ACC112 (cell line): Measurements from ENCODE around the gene VEZF1.
"Not testable (repeated sequence)": the region's sequence is repeated elsewhere in the genome, so short reads cannot be mapped to it uniquely, and the experiment has no call there.

ENCODE experiments used
- H2AFZ ChIP-seq: fragments of 200-600 bp; sonication (generic); one replicate; pipeline ENCODE4 v1.6.0; 2017; ENCODE audit warnings: antibody characterized with exemption, low read length; ENCODE audit not compliant: unreplicated experiment
- H3K27ac ChIP-seq: fragments of 200-600 bp; sonication (generic); 2 replicates; pipeline ENCODE4 v1.5.1; 2014; ENCODE audit warnings: low read depth, mild to moderate bottlenecking, antibody characterized with exemption, low read length, moderate library complexity
- H3K27me3 ChIP-seq: fragments of 200-600 bp; sonication (generic); 2 replicates; pipeline ENCODE4 v1.6.1; 2014; ENCODE audit warnings: mild to moderate bottlenecking, antibody characterized with exemption, low read length, moderate library complexity, mixed read lengths; ENCODE audit not compliant: insufficient read depth
- H3K36me3 ChIP-seq: fragments of 200-600 bp; sonication (generic); 2 replicates; pipeline ENCODE4 v1.6.1; 2016; ENCODE audit warnings: mild to moderate bottlenecking, antibody characterized with exemption, low read length, moderate library complexity, mixed read lengths; ENCODE audit not compliant: insufficient read depth
- H3K4me1 ChIP-seq: fragments of 200-600 bp; sonication (generic); one replicate; pipeline ENCODE4 v1.6.1; 2016; ENCODE audit warnings: low read length, mixed read lengths; ENCODE audit not compliant: insufficient read depth, unreplicated experiment, control insufficient read depth
- H3K4me3 ChIP-seq: fragments of 200-600 bp; sonication (generic); 2 replicates; pipeline ENCODE4 v1.5.1; 2014; ENCODE audit warnings: mild to moderate bottlenecking, low read depth, low read length
- H3K79me2 ChIP-seq: fragments of 200-600 bp; sonication (generic); one replicate; pipeline ENCODE4 v1.6.0; 2016; ENCODE audit warnings: low read length; ENCODE audit not compliant: control insufficient read depth, unreplicated experiment, insufficient read depth

Gene VEZF1

DNA sequence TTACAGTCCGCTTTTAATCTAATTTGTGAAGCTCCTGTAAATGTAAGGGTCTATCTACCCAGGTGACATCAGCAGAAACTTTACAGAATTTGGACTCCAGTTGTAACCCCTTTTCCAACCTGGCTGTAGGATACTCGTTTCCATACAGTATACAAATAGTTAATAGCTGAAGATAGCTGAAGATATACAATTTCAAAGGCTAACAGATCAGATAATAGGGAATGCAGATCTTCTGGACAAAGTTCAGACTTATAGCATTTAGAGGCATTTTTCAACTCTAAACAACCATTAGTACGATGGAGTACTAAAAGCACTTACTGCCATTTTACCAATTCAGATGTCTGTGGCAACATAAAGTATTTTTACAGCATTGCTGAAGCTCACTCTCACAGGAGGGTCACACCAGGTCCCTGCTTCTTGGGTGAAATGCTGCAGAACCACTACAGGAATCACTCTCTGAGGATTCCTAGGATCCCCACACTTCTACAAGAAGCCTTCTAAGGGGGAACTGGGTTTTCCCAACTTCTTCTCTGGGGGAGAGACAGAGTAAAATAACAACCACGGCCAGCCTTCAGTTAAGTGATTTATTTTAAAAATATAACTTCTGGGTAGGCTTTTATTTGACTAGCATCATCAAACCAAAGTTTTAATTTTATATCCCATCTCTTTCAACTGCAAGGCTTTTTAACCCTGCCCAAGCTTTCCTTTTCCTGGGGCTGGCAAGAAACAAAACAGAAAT, 2.9 kb downstream of the VEZF1 start:
- Histone ChIP-seq H3K4me3 (peak overlapping the region; percentile 86), H3K79me2 (peaks cover 75% of the 10 kb centered on the region), H3K36me3 (peaks cover 3% of the 10 kb centered on the region; the same call in 1 of the 2 replicates), H3K27ac (peak overlapping the region; percentile 90), H3K4me1 (peaks cover 41% of the 10 kb centered on the region), H3K27me3 (no peaks in the 10 kb centered on the region), H2AFZ (no peak overlapping the region)

DNA sequence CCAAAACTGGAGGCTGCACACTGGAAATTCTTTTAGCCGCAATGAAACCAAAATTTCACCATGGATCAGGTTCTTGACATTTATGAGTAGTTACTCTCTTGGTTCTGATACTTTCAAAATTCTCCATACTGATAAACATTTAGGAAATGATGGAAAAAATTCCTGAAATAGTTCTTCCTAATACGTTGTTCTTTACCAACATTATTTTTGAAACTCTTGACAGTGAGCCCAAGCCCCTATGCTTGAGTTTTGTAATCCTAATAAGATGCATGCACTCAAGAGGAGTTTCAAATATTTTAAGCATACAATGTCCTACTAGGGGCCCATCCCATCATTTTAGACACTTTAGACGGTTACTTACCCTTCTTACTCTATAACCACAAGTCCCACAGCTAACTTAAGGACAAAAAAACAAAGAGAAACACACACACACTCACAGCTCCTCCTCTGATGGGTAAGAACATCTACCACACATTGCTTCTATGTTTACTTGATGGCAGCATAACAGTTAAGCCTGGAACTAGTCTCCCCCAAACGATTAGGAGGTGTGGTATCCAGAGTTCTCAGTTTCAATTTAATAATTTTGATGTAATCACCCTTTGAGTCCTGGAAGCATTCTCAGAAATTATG, 3.7 kb downstream of the VEZF1 start:
- H3K27ac ChIP-seq: peak overlapping the region; percentile 28; the same call in 1 of the 2 replicates
- peaks cover 33% of the 10 kb centered on the region for H3K4me1 ChIP-seq
- H3K36me3 ChIP-seq: peaks cover 3% of the 10 kb centered on the region; the same call in 1 of the 2 replicates
- no peak overlapping the region for H2AFZ ChIP-seq
- H3K79me2 ChIP-seq: peaks cover 75% of the 10 kb centered on the region
- H3K27me3 ChIP-seq: no peaks in the 10 kb centered on the region
- peak overlapping the region; percentile 86 for H3K4me3 ChIP-seq

DNA sequence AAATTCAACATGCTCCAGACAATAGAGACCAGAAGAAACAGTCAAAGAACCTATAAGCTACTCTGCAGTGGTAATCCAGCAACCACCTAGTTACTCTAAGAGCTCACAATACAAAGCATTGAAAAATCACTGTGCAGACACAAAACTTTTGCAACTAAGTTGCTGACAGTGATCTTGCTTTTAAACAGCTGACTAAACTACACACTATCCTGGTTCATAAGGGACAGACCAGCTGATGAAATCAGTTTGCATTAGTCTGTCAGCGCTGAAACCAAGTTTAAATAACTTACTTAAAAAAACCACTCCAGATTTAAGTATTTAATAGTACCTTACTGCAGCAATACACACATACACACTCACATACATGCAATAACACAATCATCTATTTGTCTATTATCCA, 4.6 kb downstream of the VEZF1 start:
- Histone ChIP-seq H3K4me1 (peaks cover 27% of the 10 kb centered on the region), H3K27ac (no peak overlapping the region), H3K4me3 (no peak overlapping the region), H3K27me3 (no peaks in the 10 kb centered on the region), H3K36me3 (peaks cover 12% of the 10 kb centered on the region), H2AFZ (no peak overlapping the region), H3K79me2 (peaks cover 75% of the 10 kb centered on the region)

DNA sequence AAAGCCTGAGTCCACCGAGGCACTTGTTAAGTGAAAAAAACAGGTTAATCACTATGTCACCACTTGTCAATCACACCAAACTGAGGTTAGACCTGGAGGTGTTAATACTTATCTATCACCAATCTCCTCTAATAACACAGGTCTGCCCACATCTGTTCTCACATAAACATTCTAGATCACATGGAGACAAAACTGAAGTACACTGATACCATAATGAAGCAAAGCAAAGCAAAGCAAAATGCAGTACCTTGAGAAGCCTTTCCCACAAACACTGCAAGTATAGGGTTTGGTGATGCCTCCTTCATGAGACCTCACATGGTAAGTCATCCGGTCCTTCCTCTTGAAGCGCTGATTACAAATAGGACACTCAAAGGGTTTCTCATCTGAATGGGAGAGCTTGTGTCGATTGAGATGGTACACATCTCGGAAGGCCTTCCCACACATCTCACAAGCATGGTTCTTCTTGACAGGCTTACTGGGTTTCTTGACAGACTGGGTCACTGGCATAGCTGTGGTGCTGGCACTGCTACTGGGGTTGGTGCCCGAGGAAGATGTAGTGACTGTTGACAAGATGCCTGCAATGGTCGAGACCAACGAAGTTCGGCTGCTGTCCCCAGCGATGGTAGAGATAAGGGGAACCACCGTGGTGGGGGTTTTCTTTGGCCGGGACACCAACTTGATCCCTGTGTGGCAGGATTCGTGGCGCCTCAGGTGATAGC, 5.4 kb downstream of the VEZF1 start:
- Histone ChIP-seq H3K36me3 (peaks cover 17% of the 10 kb centered on the region), H3K79me2 (peaks cover 77% of the 10 kb centered on the region), H3K4me1 (peaks cover 28% of the 10 kb centered on the region)

DNA sequence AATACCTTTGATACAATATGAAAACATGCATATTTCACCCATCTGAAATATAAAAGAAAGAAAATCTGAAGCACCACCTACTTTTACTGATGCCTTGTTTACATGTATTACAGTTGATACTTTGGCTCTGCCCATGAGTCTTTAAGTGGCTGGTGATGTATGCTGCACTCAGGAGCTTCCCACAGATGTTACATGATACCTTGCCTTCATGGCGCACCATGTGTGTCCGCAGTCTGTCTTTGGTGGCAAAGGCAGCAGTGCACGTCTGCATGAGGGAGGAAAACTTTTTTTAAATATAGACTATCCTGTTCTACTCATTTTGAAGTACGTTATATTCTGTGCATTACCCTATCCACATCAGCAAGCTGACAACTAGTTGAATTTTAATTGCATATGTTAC, 7.5 kb downstream of the VEZF1 start:
- no peak overlapping the region for H2AFZ ChIP-seq
- H3K4me3 ChIP-seq: no peak overlapping the region
- no peaks in the 10 kb centered on the region for H3K27me3 ChIP-seq
- peaks cover 28% of the 10 kb centered on the region for H3K4me1 ChIP-seq
- peaks cover 56% of the 10 kb centered on the region for H3K79me2 ChIP-seq
- peaks cover 22% of the 10 kb centered on the region for H3K36me3 ChIP-seq
- H3K27ac ChIP-seq: no peak overlapping the region

More for the DNA sequence above, 5.4 kb downstream of the VEZF1 start:
- Histone ChIP-seq H3K4me3 (no peak overlapping the region), H3K27me3 (no peaks in the 10 kb centered on the region), H3K27ac (no peak overlapping the region), H2AFZ (no peak overlapping the region)

DNA sequence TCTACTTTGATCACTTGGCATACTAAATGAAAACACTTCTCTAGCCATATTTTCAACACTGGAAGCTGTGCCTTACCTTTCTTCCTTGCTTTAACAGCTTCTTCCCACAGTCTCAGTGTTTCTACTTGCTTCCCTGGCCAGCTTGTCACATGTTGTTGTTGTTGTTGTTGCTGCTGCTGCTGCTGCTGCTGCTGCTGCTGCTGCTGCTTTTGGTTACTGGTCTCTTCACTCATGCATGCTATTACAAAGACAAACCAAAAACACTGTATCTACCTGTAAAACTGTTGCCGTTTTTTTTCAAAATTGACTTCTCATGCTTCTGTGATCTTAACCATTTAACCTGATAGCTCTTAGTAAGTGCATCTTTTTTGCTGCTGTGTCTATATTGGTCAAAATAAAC, 9.0 kb downstream of the VEZF1 start:
- peaks cover 26% of the 10 kb centered on the region for H3K36me3 ChIP-seq
- peaks cover 42% of the 10 kb centered on the region for H3K79me2 ChIP-seq
- H3K27ac ChIP-seq: no peak overlapping the region

DNA sequence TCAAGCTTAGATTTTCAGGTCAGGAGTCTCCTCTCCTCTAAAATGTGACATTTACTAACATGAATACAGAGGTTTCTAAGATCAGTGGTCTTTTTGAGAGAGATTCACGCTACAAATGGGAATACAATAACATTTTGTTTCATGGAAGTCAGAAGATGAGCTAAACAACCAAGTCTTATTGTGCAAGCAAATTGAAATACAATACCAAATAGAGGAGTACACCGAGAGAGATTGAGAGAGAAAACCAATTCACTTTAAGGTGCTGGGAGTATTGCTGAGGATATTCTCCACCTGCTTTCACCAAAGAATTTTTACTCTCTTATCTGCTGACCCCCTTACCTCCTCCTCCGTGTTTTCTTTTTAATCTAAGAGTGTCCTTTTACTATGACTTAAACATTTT, 11.5 kb downstream of the VEZF1 start:
- Histone ChIP-seq H3K27me3 (no peaks in the 10 kb centered on the region), H3K4me1 (peaks cover 4% of the 10 kb centered on the region), H3K27ac (no peak overlapping the region), H3K4me3 (no peak overlapping the region), H3K79me2 (peaks cover 17% of the 10 kb centered on the region), H3K36me3 (peaks cover 26% of the 10 kb centered on the region), H2AFZ (no peak overlapping the region)

More for the DNA sequence above, 9.0 kb downstream of the VEZF1 start:
- Histone ChIP-seq H2AFZ (no peak overlapping the region), H3K4me1 (peaks cover 16% of the 10 kb centered on the region), H3K4me3 (no peak overlapping the region), H3K27me3 (no peaks in the 10 kb centered on the region)

DNA sequence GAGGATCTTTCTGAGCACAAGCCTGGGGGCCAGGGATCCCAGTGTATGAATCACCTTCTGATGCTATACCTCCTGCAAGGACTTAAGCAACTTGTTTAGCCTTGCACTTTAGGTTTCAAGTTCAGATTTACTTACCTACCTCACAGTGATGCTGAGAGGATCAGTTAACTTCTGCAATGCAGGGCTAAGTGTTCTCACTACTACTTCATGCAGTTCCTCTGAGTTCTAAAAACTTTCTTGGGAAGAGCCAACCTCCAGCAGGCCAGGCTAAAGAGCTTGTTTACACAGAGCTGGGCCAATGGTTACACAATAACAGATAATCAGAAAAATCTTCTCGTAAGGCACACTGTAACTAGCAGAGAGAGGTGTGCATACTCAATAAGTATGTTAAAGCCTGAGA, 13.0 kb downstream of the VEZF1 start:
- Histone ChIP-seq H3K4me3 (no peak overlapping the region), H3K27me3 (no peaks in the 10 kb centered on the region), H3K79me2 (peaks cover 3% of the 10 kb centered on the region), H3K4me1 (peaks cover 8% of the 10 kb centered on the region), H3K27ac (0 out of 2 replicates have a peak overlapping the region, but pooled peaks have one; percentile 28), H3K36me3 (peaks cover 23% of the 10 kb centered on the region), H2AFZ (no peak overlapping the region)

DNA sequence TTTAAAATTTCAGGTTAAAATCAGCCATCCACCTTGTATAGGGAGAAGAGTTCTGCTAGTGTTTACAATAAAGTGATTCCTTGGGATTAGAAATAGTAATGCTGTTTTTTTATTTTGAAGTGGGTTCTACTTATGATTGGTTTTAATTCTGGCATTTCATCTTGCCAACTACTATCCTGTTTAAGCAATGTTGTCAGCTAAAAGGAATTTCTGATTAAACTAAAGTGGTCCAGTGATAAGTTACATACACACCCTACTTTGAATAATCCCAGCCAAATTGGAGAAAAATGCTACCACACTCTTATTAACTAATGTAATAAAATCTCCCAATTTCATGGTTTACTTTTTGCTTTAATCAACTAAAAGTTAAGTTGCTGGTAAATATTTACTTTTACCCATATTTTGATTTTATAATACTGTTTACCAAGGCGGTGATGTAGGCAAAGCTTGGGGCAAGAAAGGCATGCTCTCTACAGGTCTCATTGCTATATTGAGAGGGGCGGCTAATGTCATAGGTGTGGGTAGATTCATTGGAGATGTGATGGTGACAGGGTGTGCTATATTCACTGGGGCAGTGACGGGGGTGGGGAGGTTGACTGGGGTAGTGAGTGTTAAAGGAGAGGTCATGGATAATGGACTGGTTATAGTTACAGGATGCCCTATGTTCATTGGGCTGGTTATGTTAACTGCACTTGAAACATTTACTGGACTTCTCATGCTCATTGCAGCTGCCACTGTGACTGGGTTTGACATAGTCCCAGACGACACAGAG, 13.8 kb downstream of the VEZF1 start:
- peaks cover 22% of the 10 kb centered on the region for H3K36me3 ChIP-seq
- not testable (repeated sequence) for H3K4me3 ChIP-seq, H3K27ac ChIP-seq, H2AFZ ChIP-seq, H3K4me1 ChIP-seq, H3K27me3 ChIP-seq, H3K79me2 ChIP-seq

DNA sequence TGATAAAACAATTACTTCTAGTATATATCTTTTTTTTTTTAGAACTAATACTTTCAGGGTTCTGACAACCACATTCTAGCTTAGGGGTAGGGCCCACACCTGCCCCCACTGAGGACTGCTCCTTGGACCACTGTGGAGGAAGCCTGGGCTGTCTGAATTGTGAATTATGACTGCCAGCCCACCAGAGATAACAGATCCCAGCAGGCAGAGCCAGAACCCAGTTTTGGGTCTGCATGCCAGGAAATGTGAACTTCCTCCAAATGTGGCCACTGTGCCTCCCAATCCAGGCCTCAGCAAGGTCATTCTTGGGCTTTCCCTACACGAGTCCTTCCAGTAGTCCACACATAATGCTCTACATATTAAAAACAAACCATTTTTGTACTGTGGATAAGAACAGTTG, 15.9 kb downstream of the VEZF1 start:
- Histone ChIP-seq H3K4me3 (no peak overlapping the region), H2AFZ (no peak overlapping the region), H3K27ac (no peak overlapping the region), H3K27me3 (no peaks in the 10 kb centered on the region), H3K4me1 (peaks cover 5% of the 10 kb centered on the region), H3K36me3 (peaks cover 9% of the 10 kb centered on the region; the same call in 1 of the 2 replicates), H3K79me2 (no peaks in the 10 kb centered on the region)
